Adrenal gland (tissue), 12 donors: ENCODE results near the gene FBXL7. TPM values are rescaled to one million over a fixed set of nuclear protein-coding genes. Genes with fewer than 3 reads are reported as not detected.

Experiments used
- DNase-seq, 7 donors: peaks; one replicate each; pipeline ENCODE4 v3.0.0-alpha.2; 2019 to 2020
- H3K27ac ChIP-seq, 5 donors: fragments of 200-600 bp; sonication (generic) in 4 of 5; 1 replicate in 3 of 5; 2 replicates in 2 of 5; pipeline versions ENCODE4 v1.5.1 to v1.8.0; 2016 to 2020; ENCODE audit warnings: mild to moderate bottlenecking in 1 of 5
- H3K27me3 ChIP-seq: fragments of 200-600 bp; 2 replicates; pipeline ENCODE4 v1.8.0; 2021
- H3K36me3 ChIP-seq, 2 donors: fragments of 200-600 bp; replicated peaks in 1 of 2; 1 replicate in 1 of 2; 2 replicates in 1 of 2; pipeline versions ENCODE4 v1.5.1 to v1.8.0; 2018 to 2022
- H3K4me1 ChIP-seq, 2 donors: fragments of 200-600 bp; replicated peaks in 1 of 2; 1 replicate in 1 of 2; 2 replicates in 1 of 2; pipeline versions ENCODE4 v1.5.1 to v1.8.0; 2018 to 2021
- H3K4me3 ChIP-seq, 4 donors: fragments of 200-600 bp; sonication (generic) in 3 of 4; one replicate each; pipeline ENCODE4 v1.5.1; 2016 to 2018
- H3K9me3 ChIP-seq, 3 donors: fragments of 200-600 bp; sonication (generic) in 1 of 3; replicated peaks in 1 of 3; 1 replicate in 2 of 3; 2 replicates in 1 of 3; pipeline versions ENCODE4 v1.5.1 to v1.8.0; 2016 to 2021
- POLR2A ChIP-seq, 2 donors: fragments of 450-650 bp; IDR thresholded peaks; one replicate each; pipeline ENCODE4 v1.6.1; 2017; ENCODE audit warnings: antibody characterized with exemption in 2 of 2, mild to moderate bottlenecking in 2 of 2, moderate library complexity in 1 of 2
- WGBS, 4 donors: extraction: QIAGEN DNeasy Blood & Tissue Kit in 2 of 4; methylation state at CpG; one replicate each; pipeline versions ENCODE4 v1.1.5 to v1.1.7; 2013 to 2017; 5-methylcytosine and 5-hydroxymethylcytosine counted together
- intact Hi-C, 2 donors: fragments of 100-400 bp; cut with DNase I; formaldehyde crosslinking; loops; one replicate each; pipeline versions ENCODE4 v1.14.1 to v1.15.0; 2022 to 2023
- polyA plus RNA-seq, 3 donors: library from polyadenylated mRNA; stranded (reverse); fragments of 200-250 nt in 2 of 3; fragments of 350-450 nt in 1 of 3; fragmentation: Illumina TruSeq in 1 of 3; extraction: RNeasy Lipid Tissue Mini Kit (QIAGEN cat#74804) in 1 of 3; gene quantifications; one replicate each; pipeline ENCODE4 v1.2.3, GENCODE V29; 2013 to 2014
- total RNA-seq, 9 donors: library from RNA; depleted of rRNA in 4 of 9; stranded (reverse); fragments of >200 nt in 4 of 9; fragments of 120-200 nt in 1 of 9; fragmentation: NEBNext Ultra II Directional in 1 of 9; extraction: Animal tissue kit (Norgen Biotek cat#: 25700) in 1 of 9; gene quantifications; one replicate each; pipeline versions ENCODE4 v1.1.0 to v1.2.4, GENCODE V29; 2013 to 2023
- TF ChIP-seq, protein P1 (sequence below), 6 experiments: fragments of 450-650 bp in 4 of 6; fragments of 200-600 bp in 2 of 6; sonication (generic) in 1 of 6; IDR thresholded peaks; 1 replicate in 5 of 6; 2 replicates in 1 of 6; pipeline versions ENCODE4 v1.5.1 to v1.8.0; 2016 to 2021; ENCODE audit warnings: antibody characterized with exemption in 6 of 6, mild to moderate bottlenecking in 2 of 6, moderate library complexity in 1 of 6
- donor health status: healthy with polysubstance abuse.
- donor health status: Bipolar disorder and iron deficiency.
- donor health status: DM: yes; HTN: yes; CAD: no.
- donor health status: DM: no; HTN: no; CAD: no.
- donor health status: DM: no; HTN: no; CAD: no.
- donor health status: DM: yes; HTN: yes; CAD: no.

Gene FBXL7
- total and polyA plus RNA-seq, 12 donors: 22.6 to 59.1 (median 34.0) TPM

DNA sequence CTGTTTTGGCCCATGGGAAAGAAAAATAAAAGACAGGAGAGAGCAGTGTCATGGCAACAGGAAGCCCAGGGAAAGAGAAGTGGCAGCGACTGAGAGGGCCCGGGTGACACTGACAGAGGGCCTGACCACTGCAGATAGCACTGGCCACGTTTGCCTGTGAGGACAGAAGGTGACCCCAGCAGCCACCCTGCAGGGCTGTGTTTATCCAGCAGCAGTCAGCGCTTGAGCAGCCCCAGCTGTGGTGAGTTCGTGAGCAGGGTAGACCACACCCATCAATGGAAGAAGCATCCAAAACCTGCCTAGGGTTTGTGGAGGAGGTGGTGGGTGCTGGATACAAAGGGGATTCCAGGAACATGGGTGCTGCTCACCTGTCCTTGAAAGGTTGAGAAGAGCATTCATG, 457.1 kb downstream of the FBXL7 start:
- no peaks in the 10 kb centered on the region for H3K9me3 ChIP-seq
- no peak overlapping the region for H3K4me3 ChIP-seq
- DNase-seq: no peak
- intact Hi-C loops: no loop called here
- H3K36me3 ChIP-seq: no peaks in the 10 kb centered on the region
- H3K4me1 ChIP-seq: no peaks in the 10 kb centered on the region
- H3K27me3 ChIP-seq: no peaks in the 10 kb centered on the region
- 41 to 76% (median 70%) methylated on average over 4 to 5 of the region's 5 CpGs for WGBS, 4 donors
- no peak overlapping the region for H3K27ac ChIP-seq
- TF ChIP-seq, protein P1, sequence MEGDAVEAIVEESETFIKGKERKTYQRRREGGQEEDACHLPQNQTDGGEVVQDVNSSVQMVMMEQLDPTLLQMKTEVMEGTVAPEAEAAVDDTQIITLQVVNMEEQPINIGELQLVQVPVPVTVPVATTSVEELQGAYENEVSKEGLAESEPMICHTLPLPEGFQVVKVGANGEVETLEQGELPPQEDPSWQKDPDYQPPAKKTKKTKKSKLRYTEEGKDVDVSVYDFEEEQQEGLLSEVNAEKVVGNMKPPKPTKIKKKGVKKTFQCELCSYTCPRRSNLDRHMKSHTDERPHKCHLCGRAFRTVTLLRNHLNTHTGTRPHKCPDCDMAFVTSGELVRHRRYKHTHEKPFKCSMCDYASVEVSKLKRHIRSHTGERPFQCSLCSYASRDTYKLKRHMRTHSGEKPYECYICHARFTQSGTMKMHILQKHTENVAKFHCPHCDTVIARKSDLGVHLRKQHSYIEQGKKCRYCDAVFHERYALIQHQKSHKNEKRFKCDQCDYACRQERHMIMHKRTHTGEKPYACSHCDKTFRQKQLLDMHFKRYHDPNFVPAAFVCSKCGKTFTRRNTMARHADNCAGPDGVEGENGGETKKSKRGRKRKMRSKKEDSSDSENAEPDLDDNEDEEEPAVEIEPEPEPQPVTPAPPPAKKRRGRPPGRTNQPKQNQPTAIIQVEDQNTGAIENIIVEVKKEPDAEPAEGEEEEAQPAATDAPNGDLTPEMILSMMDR (IDR thresholded peaks at IDR 0.05): no peak
- TF ChIP-seq POLR2A (IDR thresholded peaks at IDR 0.05): no peak

DNA sequence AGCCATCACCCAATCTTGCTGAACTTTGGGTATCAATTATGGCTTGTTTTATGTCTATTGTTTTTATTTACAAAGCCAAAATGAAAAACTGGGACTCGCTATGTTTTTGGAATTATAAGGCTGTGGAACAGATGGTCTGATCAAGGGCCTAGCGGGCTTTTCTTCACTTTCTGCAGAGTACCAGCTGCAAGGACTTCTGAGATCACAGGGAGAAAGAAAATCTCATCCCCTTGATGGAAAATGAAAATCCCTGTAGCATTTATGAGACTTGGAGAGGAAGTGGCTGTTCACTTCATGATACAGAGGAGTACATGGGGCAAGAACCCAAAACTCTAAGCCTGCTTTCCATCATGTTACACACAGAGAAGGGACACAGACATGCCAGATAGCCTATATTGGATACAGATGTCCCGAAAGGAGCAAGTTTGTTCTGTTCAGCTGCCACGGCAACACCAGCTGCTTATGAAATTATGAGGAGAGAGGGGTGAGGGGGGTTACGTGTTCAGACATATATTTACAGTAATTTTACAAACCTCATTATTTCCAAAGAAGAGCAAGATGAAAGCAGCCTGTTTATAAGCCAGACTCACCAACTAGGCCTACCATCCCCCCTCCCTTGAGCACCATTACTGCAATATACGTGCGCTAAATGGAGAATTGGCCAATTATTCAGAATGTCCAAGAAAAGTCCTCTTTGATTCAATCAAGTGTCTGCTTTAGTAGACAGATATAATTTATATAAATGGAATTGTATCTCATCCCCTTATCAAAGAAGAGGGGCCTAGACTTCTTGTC, 459.6 kb downstream of the FBXL7 start:
- no peak for DNase-seq
- H3K4me1 ChIP-seq: no peaks in the 10 kb centered on the region
- H3K9me3 ChIP-seq: no peaks in the 10 kb centered on the region
- H3K27ac ChIP-seq: no peak overlapping the region
- WGBS, 4 donors: 81 to 83% (median 81%) methylated on average over 7 of the region's 7 CpGs
- H3K4me3 ChIP-seq: no peak overlapping the region
- intact Hi-C loops: no loop called here
- no peaks in the 10 kb centered on the region for H3K27me3 ChIP-seq
- TF ChIP-seq, protein P1 (IDR thresholded peaks at IDR 0.05): no peak
- TF ChIP-seq POLR2A (IDR thresholded peaks at IDR 0.05): no peak
- H3K36me3 ChIP-seq: no peaks in the 10 kb centered on the region

DNA sequence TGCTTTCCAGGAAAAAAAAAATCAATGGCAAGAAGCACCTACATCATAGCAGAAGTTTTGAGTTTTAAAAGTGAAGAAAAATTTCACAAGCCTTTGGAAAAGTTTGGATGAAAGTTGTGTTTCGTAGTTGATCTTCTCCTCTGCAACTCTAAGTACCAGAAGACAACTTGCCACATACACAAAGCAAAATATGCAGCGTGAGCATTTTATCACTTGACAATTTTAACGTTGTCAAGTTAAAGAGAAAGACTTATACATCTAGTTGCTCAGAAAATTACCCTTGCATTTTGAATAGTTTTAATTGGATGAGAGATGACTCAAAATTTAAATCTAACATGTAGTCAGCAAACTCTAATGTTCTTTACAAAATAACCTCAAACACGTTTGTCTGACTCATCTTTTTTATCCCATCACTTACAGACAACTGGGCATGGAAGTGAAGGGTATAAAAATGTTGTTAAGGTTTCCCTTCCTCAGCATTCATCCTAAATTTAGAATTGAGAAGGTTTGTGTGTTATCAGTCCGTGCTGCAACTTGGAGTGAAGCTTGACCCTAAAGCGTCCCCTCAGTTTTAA, 466.2 kb downstream of the FBXL7 start:
- no peaks in the 10 kb centered on the region for H3K9me3 ChIP-seq
- H3K36me3 ChIP-seq: no peaks in the 10 kb centered on the region
- no peak overlapping the region for H3K4me3 ChIP-seq
- no peak overlapping the region for H3K27ac ChIP-seq
- intact Hi-C loops: no loop called here
- H3K4me1 ChIP-seq: no peaks in the 10 kb centered on the region
- 64 to 75% (median 66%) methylated on average over 6 of the region's 6 CpGs for WGBS, 4 donors
- DNase-seq: no peak
- H3K27me3 ChIP-seq: no peaks in the 10 kb centered on the region
- TF ChIP-seq, protein P1 (IDR thresholded peaks at IDR 0.05): no peak
- TF ChIP-seq POLR2A (IDR thresholded peaks at IDR 0.05): no peak

DNA sequence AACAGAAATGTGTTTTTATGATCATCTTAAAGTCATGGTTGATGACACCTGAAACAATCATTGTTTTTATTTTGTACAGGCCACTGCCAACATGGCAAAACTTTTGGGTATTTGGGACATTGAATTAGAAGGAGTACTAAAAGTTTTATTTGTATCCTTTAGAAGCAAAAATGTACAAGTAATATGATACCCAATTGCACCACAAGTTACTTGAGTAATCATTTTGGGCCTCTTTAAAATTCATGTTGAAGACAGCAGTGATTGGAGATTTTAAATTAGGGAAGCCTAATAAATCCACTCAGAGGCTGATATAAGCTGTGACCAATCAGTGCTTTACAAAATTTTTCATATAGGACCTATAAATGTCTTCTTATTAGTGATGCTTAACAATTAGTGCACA, 466.7 kb downstream of the FBXL7 start:
- H3K9me3 ChIP-seq: no peaks in the 10 kb centered on the region
- TF ChIP-seq, protein P1 (IDR thresholded peaks at IDR 0.05): no peak
- TF ChIP-seq POLR2A (IDR thresholded peaks at IDR 0.05): no peak

More for the DNA sequence above, 466.7 kb downstream of the FBXL7 start:
- intact Hi-C loops: no loop called here
- DNase-seq: no peak
- Histone ChIP-seq H3K36me3 (no peaks in the 10 kb centered on the region), H3K4me3 (no peak overlapping the region), H3K27ac (no peak overlapping the region), H3K27me3 (no peaks in the 10 kb centered on the region), H3K4me1 (no peaks in the 10 kb centered on the region)
